ENCODE data around the gene DLG5.

DLG5 gene

GRCh38 chr10:77837248-77837924 lies 89.2 kb downstream of the DLG5 start:
- DNase-seq, result peak; percentile 71 to 75

GRCh38 chr10:77836299-77836820 lies 90.2 kb downstream of the DLG5 start:
- DNase-seq, result peak; percentile 87

- DNase-seq, result no peak
Observed at GRCh38 chr10:77835669-77836086, 90.9 kb downstream of the DLG5 start.

- DNase-seq, result no peak
Observed at GRCh38 chr10:77834943-77835668, 91.4 kb downstream of the DLG5 start.

- no peak for DNase-seq
Observed at GRCh38 chr10:77834540-77834939, 92.0 kb downstream of the DLG5 start.

GRCh38 chr10:77833792-77834191 lies 92.8 kb downstream of the DLG5 start:
- no peak for DNase-seq

GRCh38 chr10:77833225-77833624 lies 93.3 kb downstream of the DLG5 start:
- DNase-seq, result no peak

- peak; percentile 55 to 56 for DNase-seq
Observed at GRCh38 chr10:77832238-77832637, 94.3 kb downstream of the DLG5 start.

GRCh38 chr10:77829356-77829755 lies 97.2 kb downstream of the DLG5 start:
- no peak for DNase-seq

- DNase-seq, result no peak
Observed at GRCh38 chr10:77828377-77828776, 98.2 kb downstream of the DLG5 start.

GRCh38 chr10:77827366-77827765 lies 99.2 kb downstream of the DLG5 start:
- DNase-seq, result no peak

- DNase-seq, result no peak
Observed at GRCh38 chr10:77825965-77826364, 100.6 kb downstream of the DLG5 start.

- DNase-seq, result no peak
Observed at GRCh38 chr10:77824908-77825307, 101.6 kb downstream of the DLG5 start.

GRCh38 chr10:77823811-77824542 lies 102.6 kb downstream of the DLG5 start:
- no peak for DNase-seq

GRCh38 chr10:77821551-77821950 lies 105.0 kb downstream of the DLG5 start:
- DNase-seq, result no peak

- no peak for DNase-seq
Observed at GRCh38 chr10:77821036-77821435, 105.5 kb downstream of the DLG5 start.

- DNase-seq, result no peak
Observed at GRCh38 chr10:77820349-77820748, 106.2 kb downstream of the DLG5 start.

GRCh38 chr10:77819210-77820112 lies 107.1 kb downstream of the DLG5 start:
- DNase-seq, result no peak

- no peak for DNase-seq
Observed at GRCh38 chr10:77818378-77818777, 108.2 kb downstream of the DLG5 start.

GRCh38 chr10:77817541-77817940 lies 109.0 kb downstream of the DLG5 start:
- no peak for DNase-seq

- no peak for DNase-seq
Observed at GRCh38 chr10:77816311-77816710, 110.2 kb downstream of the DLG5 start.

- no peak for DNase-seq
Observed at GRCh38 chr10:77812741-77813140, 113.8 kb downstream of the DLG5 start.

Data from CD4-positive, alpha-beta T cell treated with Interleukin-4 for 1 hour (primary cell).